NAMALWA (cell line): ENCODE data around the gene AHRR.

Source experiments
- DNase-seq: peaks from one replicate; pipeline ENCODE4 v3.0.0-alpha.2; 2015; ENCODE audit warnings: low spot score

The AHRR gene

GRCh38 chr5:443239-444151, 122.0 kb downstream of the AHRR start:
- peak; percentile 68 for DNase-seq

GRCh38 chr5:444226-444625, 122.7 kb downstream of the AHRR start:
- no peak for DNase-seq

- no peak for DNase-seq
Measured at GRCh38 chr5:445591-445990, 124.1 kb downstream of the AHRR start.

GRCh38 chr5:446066-446882, 124.8 kb downstream of the AHRR start:
- no peak for DNase-seq

GRCh38 chr5:446883-447263, 125.4 kb downstream of the AHRR start:
- peak; percentile 83 for DNase-seq

GRCh38 chr5:447501-447900, 126.0 kb downstream of the AHRR start:
- no peak for DNase-seq

- DNase-seq = no peak
Measured at GRCh38 chr5:448061-448765, 126.7 kb downstream of the AHRR start.

GRCh38 chr5:448766-449090, 127.2 kb downstream of the AHRR start:
- DNase-seq = no peak

GRCh38 chr5:449151-449550, 127.6 kb downstream of the AHRR start:
- DNase-seq = no peak

GRCh38 chr5:451587-452458, 130.3 kb downstream of the AHRR start:
- no peak for DNase-seq

- no peak for DNase-seq
Measured at GRCh38 chr5:452978-453710, 131.6 kb downstream of the AHRR start.

GRCh38 chr5:453725-454481, 132.4 kb downstream of the AHRR start:
- no peak for DNase-seq

- DNase-seq = no peak
Measured at GRCh38 chr5:454936-455335, 133.4 kb downstream of the AHRR start.

GRCh38 chr5:455806-456205, 134.3 kb downstream of the AHRR start:
- DNase-seq = no peak

GRCh38 chr5:456351-457194, 135.1 kb downstream of the AHRR start:
- no peak for DNase-seq

GRCh38 chr5:457195-457961, 135.9 kb downstream of the AHRR start:
- DNase-seq = no peak

GRCh38 chr5:458547-459353, 137.2 kb downstream of the AHRR start:
- no peak for DNase-seq
